GM18951 (cell line): Measurements from ENCODE around the gene CTIF.

Source experiments
- POLR2A ChIP-seq: IDR thresholded peaks from 4 replicates; pipeline ENCODE4 v1.6.1; 2011; ENCODE audit warnings: mild to moderate bottlenecking; ENCODE audit not compliant: insufficient read length, insufficient read depth; ENCODE audit errors: extremely low read depth
- in situ Hi-C: fragments of 300-500 bp; cut with MboI; formaldehyde crosslinking; loops from one replicate; pipeline ENCODE4 v1.12.0; 2022; ENCODE audit warnings: low sequenced_read_pairs, mixed read lengths, inconsistent platforms; ENCODE audit not compliant: unreplicated experiment

Gene CTIF

GRCh38 chr18:48624856-48625255 lies 86.0 kb downstream of the CTIF start:
- no peak for TF ChIP-seq POLR2A
- in situ Hi-C loops: no loop called here

GRCh38 chr18:48627216-48627615 lies 88.4 kb downstream of the CTIF start:
- in situ Hi-C loops: no loop called here

GRCh38 chr18:48629730-48630324 lies 91.0 kb downstream of the CTIF start:
- in situ Hi-C loops: no loop called here
- TF ChIP-seq POLR2A: no peak

More at GRCh38 chr18:48627216-48627615, 88.4 kb downstream of the CTIF start:
- TF ChIP-seq POLR2A: no peak

GRCh38 chr18:48631851-48632250 lies 93.0 kb downstream of the CTIF start:
- no peak for TF ChIP-seq POLR2A
- in situ Hi-C loops: no loop called here

- in situ Hi-C loops: no loop called here
- no peak for TF ChIP-seq POLR2A
Measured at GRCh38 chr18:48632676-48633257, 93.9 kb downstream of the CTIF start.

- TF ChIP-seq POLR2A: no peak
Measured at GRCh38 chr18:48634491-48634890, 95.7 kb downstream of the CTIF start.

GRCh38 chr18:48634975-48635374 lies 96.1 kb downstream of the CTIF start:
- no peak for TF ChIP-seq POLR2A
- in situ Hi-C loops: no loop called here

More at GRCh38 chr18:48634491-48634890, 95.7 kb downstream of the CTIF start:
- in situ Hi-C loops: no loop called here

- TF ChIP-seq POLR2A: no peak
- in situ Hi-C loops: no loop called here
Measured at GRCh38 chr18:48635806-48636205, 97.0 kb downstream of the CTIF start.

- in situ Hi-C loops: no loop called here
Measured at GRCh38 chr18:48636436-48636835, 97.6 kb downstream of the CTIF start.

GRCh38 chr18:48637081-48637990 lies 98.5 kb downstream of the CTIF start:
- TF ChIP-seq POLR2A: no peak
- in situ Hi-C loops: no loop called here

More at GRCh38 chr18:48636436-48636835, 97.6 kb downstream of the CTIF start:
- TF ChIP-seq POLR2A: no peak

- no peak for TF ChIP-seq POLR2A
- in situ Hi-C loops: no loop called here
Measured at GRCh38 chr18:48638451-48638850, 99.6 kb downstream of the CTIF start.

GRCh38 chr18:48638896-48639771 lies 100.3 kb downstream of the CTIF start:
- TF ChIP-seq POLR2A: no peak
- in situ Hi-C loops: no loop called here
